Neural crest cell (in vitro differentiated cells): Measurements from ENCODE around the gene GRIFIN. TPM values are rescaled to one million over a fixed set of nuclear protein-coding genes. Genes with fewer than 3 reads are reported as not detected.

Experiments
- DNase-seq: peaks from one replicate; pipeline ENCODE4 v3.0.0; 2021; ENCODE audit warnings: low read depth, mixed read lengths, low spot score
- H3K27ac Mint-ChIP-seq: one replicate; pipeline ENCODE4 v1.8.0; 2021; ENCODE audit warnings: mild to moderate bottlenecking, mixed read lengths; ENCODE audit not compliant: unreplicated experiment
- H3K27me3 Mint-ChIP-seq: 2 replicates; pipeline ENCODE4 v1.8.0; 2021; ENCODE audit warnings: low read depth, mild to moderate bottlenecking, mixed read lengths
- H3K36me3 Mint-ChIP-seq: 2 replicates; pipeline ENCODE4 v1.8.0; 2021; ENCODE audit warnings: low read depth, mild to moderate bottlenecking, mixed read lengths
- H3K4me1 Mint-ChIP-seq: 2 replicates; pipeline ENCODE4 v1.8.0; 2021; ENCODE audit warnings: mixed read lengths
- H3K4me3 Mint-ChIP-seq: one replicate; pipeline ENCODE4 v1.8.0; 2021; ENCODE audit warnings: mild to moderate bottlenecking, mixed read lengths
- H3K9me3 Mint-ChIP-seq: 2 replicates; pipeline ENCODE4 v1.8.0; 2021; ENCODE audit warnings: mixed read lengths
- CTCF ChIP-seq: fragments of 200-600 bp; sonication (generic); conservative IDR thresholded peaks from 2 replicates; pipeline ENCODE4 v1.5.0; 2021; ENCODE audit warnings: antibody characterized with exemption, mild to moderate bottlenecking
- total RNA-seq: library from RNA; stranded (reverse); gene quantifications from 2 replicates; pipeline ENCODE4 v1.2.1, GENCODE V29; 2021

Gene GRIFIN
- total RNA-seq, 1 donor from 2014 or later: not detected

GRCh38 chr7:2518737-2519118, 42.5 kb upstream of the GRIFIN start:
- Mint-ChIP-seq H3K9me3 (no peaks in the 10 kb centered on the region), H3K4me3 (peak overlapping the region; percentile 83), H3K36me3 (no peaks in the 10 kb centered on the region), H3K27me3 (peaks cover 9% of the 10 kb centered on the region), H3K27ac (no peak overlapping the region), H3K4me1 (peaks cover 45% of the 10 kb centered on the region)
- no peak for TF ChIP-seq CTCF
- no peak for DNase-seq

GRCh38 chr7:2517678-2518507, 41.7 kb upstream of the GRIFIN start:
- Mint-ChIP-seq H3K9me3 (no peaks in the 10 kb centered on the region), H3K4me1 (peaks cover 42% of the 10 kb centered on the region), H3K4me3 (peak overlapping the region; percentile 79), H3K27ac (no peak overlapping the region), H3K27me3 (peaks cover 7% of the 10 kb centered on the region), H3K36me3 (no peaks in the 10 kb centered on the region)
- no peak for DNase-seq
- TF ChIP-seq CTCF: no peak

GRCh38 chr7:2517026-2517425, 40.8 kb upstream of the GRIFIN start:
- Mint-ChIP-seq H3K36me3 (no peaks in the 10 kb centered on the region), H3K27ac (no peak overlapping the region), H3K9me3 (no peaks in the 10 kb centered on the region), H3K4me1 (peaks cover 39% of the 10 kb centered on the region), H3K27me3 (peaks cover 6% of the 10 kb centered on the region), H3K4me3 (peak overlapping the region; percentile 79)
- no peak for TF ChIP-seq CTCF
- no peak for DNase-seq

GRCh38 chr7:2516194-2516555, 40.0 kb upstream of the GRIFIN start:
- no peak overlapping the region for H3K27ac Mint-ChIP-seq
- peaks cover 32% of the 10 kb centered on the region for H3K4me1 Mint-ChIP-seq
- no peaks in the 10 kb centered on the region for H3K36me3 Mint-ChIP-seq
- DNase-seq: no peak
- H3K27me3 Mint-ChIP-seq: peaks cover 6% of the 10 kb centered on the region
- TF ChIP-seq CTCF: no peak
- H3K4me3 Mint-ChIP-seq: no peak overlapping the region
- no peaks in the 10 kb centered on the region for H3K9me3 Mint-ChIP-seq

GRCh38 chr7:2515424-2516193, 39.4 kb upstream of the GRIFIN start:
- Mint-ChIP-seq H3K27me3 (peaks cover 6% of the 10 kb centered on the region), H3K27ac (no peak overlapping the region), H3K36me3 (no peaks in the 10 kb centered on the region), H3K4me3 (peak overlapping the region; percentile 27), H3K4me1 (peaks cover 28% of the 10 kb centered on the region), H3K9me3 (no peaks in the 10 kb centered on the region)
- no peak for TF ChIP-seq CTCF
- DNase-seq: no peak
